A673 (cell line): ENCODE measurements around the gene MTCH1.

Experiments used
- EZH2 ChIP-seq: fragments of 200-600 bp; sonication (generic); IDR thresholded peaks from 2 replicates; pipeline ENCODE4 v1.6.1; 2017; ENCODE audit warnings: borderline replicate concordance, low read depth, mild to moderate bottlenecking, mixed read lengths, antibody characterized with exemption, low read length; ENCODE audit not compliant: poor library complexity, severe bottlenecking
- TF ChIP-seq, protein P1 (sequence below): fragments of 300-800, 200-600 bp; sonication (generic); conservative IDR thresholded peaks from 2 replicates; pipeline ENCODE4 v1.5.1; 2017; ENCODE audit warnings: low read depth, mild to moderate bottlenecking, antibody characterized with exemption, low read length, moderate library complexity, mixed read lengths

DNA sequence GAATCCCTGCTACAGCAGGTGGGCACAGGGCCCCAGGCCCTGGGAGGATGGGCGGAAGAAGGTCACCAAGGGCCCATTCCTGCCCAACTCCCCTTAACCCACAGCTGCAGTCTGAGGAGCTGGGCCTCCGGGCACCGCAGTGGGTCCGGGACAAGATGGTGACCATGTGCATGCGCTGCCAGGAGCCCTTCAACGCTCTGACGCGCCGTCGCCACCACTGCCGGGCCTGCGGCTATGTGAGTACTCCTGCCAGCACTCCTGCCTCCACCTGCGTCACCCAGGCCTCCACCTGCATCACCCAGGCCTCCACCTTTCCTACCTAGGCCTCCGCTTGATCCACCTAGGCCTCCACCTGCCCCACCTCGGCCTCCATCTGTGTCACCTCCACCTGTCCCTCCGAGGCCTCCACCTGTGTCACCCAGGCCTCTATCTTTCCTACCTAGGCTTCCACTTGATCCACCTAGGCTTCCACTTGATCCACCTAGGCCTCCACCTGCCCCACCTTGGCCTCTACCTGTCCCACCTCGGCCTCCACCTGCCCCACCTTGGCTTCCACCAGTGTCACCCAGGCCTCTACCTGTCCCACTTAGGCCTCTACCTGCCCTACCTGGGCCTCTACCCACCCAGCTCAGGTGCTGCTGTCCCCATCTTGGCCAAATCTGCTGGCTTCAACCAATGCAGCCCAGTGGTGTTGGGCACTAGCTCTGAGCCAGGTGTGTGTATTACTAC is 36.3 kb upstream of the MTCH1 start:
- TF ChIP-seq, protein P1, sequence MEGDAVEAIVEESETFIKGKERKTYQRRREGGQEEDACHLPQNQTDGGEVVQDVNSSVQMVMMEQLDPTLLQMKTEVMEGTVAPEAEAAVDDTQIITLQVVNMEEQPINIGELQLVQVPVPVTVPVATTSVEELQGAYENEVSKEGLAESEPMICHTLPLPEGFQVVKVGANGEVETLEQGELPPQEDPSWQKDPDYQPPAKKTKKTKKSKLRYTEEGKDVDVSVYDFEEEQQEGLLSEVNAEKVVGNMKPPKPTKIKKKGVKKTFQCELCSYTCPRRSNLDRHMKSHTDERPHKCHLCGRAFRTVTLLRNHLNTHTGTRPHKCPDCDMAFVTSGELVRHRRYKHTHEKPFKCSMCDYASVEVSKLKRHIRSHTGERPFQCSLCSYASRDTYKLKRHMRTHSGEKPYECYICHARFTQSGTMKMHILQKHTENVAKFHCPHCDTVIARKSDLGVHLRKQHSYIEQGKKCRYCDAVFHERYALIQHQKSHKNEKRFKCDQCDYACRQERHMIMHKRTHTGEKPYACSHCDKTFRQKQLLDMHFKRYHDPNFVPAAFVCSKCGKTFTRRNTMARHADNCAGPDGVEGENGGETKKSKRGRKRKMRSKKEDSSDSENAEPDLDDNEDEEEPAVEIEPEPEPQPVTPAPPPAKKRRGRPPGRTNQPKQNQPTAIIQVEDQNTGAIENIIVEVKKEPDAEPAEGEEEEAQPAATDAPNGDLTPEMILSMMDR: no peak
- no peak for TF ChIP-seq EZH2
